ENCODE measurements around the gene TMPRSS3.

DNA sequence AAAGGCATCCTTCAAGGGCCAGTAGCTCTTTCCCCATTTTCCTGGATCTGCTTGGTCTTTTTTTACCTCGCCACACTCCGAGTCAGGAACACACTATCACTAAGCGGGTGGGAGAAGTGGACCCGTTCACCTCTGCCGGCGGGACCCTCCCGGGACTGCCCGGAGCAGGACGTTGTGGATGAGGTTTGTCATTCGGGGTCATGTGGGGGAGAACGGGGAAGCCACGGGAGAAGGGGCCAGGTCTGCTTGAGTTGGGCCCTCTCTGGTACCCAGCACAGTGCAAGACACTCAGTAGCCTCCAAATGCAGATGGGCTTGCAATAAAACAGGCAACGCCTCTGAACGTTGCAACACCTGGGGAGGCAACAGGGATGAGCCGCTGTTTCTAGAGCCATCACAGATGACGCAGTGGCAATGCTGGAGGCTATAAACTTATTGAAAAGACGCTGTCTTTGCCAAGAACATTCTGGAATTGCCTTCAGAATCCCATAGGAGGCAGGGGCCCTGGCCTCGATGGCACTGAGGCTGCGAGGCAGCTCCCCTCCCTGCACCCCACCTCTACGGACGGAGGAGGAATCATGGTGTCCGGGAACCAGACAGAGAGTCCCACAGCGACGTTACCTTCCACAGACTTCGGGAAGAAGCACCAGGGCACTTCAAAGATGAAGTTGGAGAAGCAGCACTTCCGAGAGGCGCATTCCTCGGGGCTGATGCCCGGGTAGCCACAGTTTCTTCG is 48.8 kb downstream of the TMPRSS3 start:
- TF ChIP-seq POLR2A (IDR thresholded peaks at IDR 0.05; ENCODE audit: low read length) (no peak), GATA1 (IDR thresholded peaks at IDR 0.05; ENCODE audit: low read depth, low read length) (no peak)

Measured in erythroblast (primary cell).